ENCODE measurements around the gene CERS6.

CERS6 gene

GRCh38 chr2:168673265-168674189 lies 217.5 kb downstream of the CERS6 start:
- no peak for DNase-seq (ENCODE audit: low spot score)

GRCh38 chr2:168678153-168678853 lies 222.2 kb downstream of the CERS6 start:
- DNase-seq (ENCODE audit: low spot score), result no peak

- DNase-seq (ENCODE audit: low spot score), result no peak
These were observed 223.0 kb downstream of the CERS6 start for GRCh38 chr2:168679081-168679480.

- no peak for DNase-seq (ENCODE audit: low spot score)
These were observed 223.8 kb downstream of the CERS6 start for GRCh38 chr2:168679741-168680310.

- no peak for DNase-seq (ENCODE audit: low spot score)
These were observed 227.9 kb downstream of the CERS6 start for GRCh38 chr2:168683996-168684395.

GRCh38 chr2:168684921-168685599 lies 229.0 kb downstream of the CERS6 start:
- DNase-seq (ENCODE audit: low spot score), result no peak

GRCh38 chr2:168685600-168686451 lies 229.8 kb downstream of the CERS6 start:
- DNase-seq (ENCODE audit: low spot score), result no peak

- DNase-seq (ENCODE audit: low spot score), result no peak
These were observed 230.6 kb downstream of the CERS6 start for GRCh38 chr2:168686452-168687191.

GRCh38 chr2:168687314-168687713 lies 231.2 kb downstream of the CERS6 start:
- DNase-seq (ENCODE audit: low spot score), result peak; percentile 30

- no peak for DNase-seq (ENCODE audit: low spot score)
These were observed 234.4 kb downstream of the CERS6 start for GRCh38 chr2:168690381-168690885.

- DNase-seq (ENCODE audit: low spot score), result no peak
These were observed 235.1 kb downstream of the CERS6 start for GRCh38 chr2:168691221-168691620.

- no peak for DNase-seq (ENCODE audit: low spot score)
These were observed 236.2 kb downstream of the CERS6 start for GRCh38 chr2:168692132-168692744.

- no peak for DNase-seq (ENCODE audit: low spot score)
These were observed 238.1 kb downstream of the CERS6 start for GRCh38 chr2:168694173-168694572.

GRCh38 chr2:168694866-168695265 lies 238.8 kb downstream of the CERS6 start:
- DNase-seq (ENCODE audit: low spot score), result no peak

GRCh38 chr2:168697668-168698121 lies 241.6 kb downstream of the CERS6 start:
- no peak for DNase-seq (ENCODE audit: low spot score)

- no peak for DNase-seq (ENCODE audit: low spot score)
These were observed 242.9 kb downstream of the CERS6 start for GRCh38 chr2:168698969-168699368.

- DNase-seq (ENCODE audit: low spot score), result no peak
These were observed 243.9 kb downstream of the CERS6 start for GRCh38 chr2:168699844-168700417.

GRCh38 chr2:168700615-168701245 lies 244.7 kb downstream of the CERS6 start:
- DNase-seq (ENCODE audit: low spot score), result no peak

- no peak for DNase-seq (ENCODE audit: low spot score)
These were observed 246.5 kb downstream of the CERS6 start for GRCh38 chr2:168702579-168702978.
